Islet of Langerhans (tissue), 1 donor: ENCODE results near the gene AVPR2.

Experiments
- FAIRE-seq: peaks from one replicate; lab custom pipeline; 2011; peaks lifted over from hg19 to GRCh38; lab: Jason Lieb, UNC

AVPR2 gene

GRCh38 chrX:153932220-153932915 is 27.9 kb downstream of the AVPR2 start:
- no peak for FAIRE-seq

- no peak for FAIRE-seq
Measured at GRCh38 chrX:153933748-153934147, 29.3 kb downstream of the AVPR2 start.

- no peak for FAIRE-seq
Measured at GRCh38 chrX:153934148-153934761, 29.8 kb downstream of the AVPR2 start.

GRCh38 chrX:153934762-153935325 is 30.4 kb downstream of the AVPR2 start, which contains the start of gene NAA10:
Gene NAA10, minus strand, starts transcription at chrX:153935037. Its CDS starts 133 bp downstream, at chrX:153934904.
- no peak for FAIRE-seq

- no peak for FAIRE-seq
Measured at GRCh38 chrX:153935326-153935851, 30.9 kb downstream of the AVPR2 start.

DNA sequence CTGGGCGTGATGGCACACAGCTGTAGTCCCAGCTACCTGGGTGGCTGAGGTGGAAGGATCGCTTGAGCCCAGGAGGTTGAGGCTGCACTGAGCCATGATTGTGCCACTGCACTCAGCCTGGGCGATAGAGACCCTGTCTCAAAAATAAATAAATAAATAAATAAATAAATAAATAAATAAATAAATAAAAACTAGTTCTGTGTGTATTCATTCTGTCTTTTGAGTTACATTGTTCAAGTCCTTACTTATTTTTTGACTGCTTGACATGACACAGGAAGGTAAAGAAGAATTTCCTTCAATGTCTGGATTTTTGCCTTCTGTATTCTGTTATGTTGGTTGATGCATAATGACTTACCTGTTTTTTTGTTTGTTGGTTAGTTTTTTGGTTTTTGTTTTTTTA is 32.6 kb downstream of the AVPR2 start:
- FAIRE-seq = no peak

DNA sequence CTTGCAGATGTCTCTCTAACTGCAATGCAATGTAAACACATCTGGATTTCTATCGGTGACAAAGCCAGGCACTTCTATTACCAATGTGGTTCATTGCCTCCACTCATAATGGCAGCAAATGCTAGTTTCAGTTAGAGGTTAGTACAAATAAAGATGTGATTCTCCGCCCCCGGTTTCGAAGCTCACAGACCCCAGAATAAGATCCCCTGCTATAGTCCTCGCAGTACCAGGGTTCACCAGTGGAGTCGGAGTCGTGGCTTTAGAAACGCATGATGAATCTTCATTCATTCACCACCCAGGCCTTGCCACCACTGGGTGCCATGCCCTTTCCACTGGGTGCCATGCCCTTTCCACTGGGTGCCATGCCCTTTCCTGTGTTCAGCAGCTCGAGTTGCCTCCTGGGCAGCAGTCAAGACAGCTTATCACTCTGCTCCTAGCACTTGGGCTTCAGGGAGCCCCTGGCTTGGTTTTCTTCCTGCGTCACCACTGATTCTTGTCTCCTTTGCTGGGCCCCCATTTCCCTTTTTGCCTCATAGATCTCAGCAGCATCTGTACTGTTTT is 33.8 kb downstream of the AVPR2 start:
- no peak for FAIRE-seq

DNA sequence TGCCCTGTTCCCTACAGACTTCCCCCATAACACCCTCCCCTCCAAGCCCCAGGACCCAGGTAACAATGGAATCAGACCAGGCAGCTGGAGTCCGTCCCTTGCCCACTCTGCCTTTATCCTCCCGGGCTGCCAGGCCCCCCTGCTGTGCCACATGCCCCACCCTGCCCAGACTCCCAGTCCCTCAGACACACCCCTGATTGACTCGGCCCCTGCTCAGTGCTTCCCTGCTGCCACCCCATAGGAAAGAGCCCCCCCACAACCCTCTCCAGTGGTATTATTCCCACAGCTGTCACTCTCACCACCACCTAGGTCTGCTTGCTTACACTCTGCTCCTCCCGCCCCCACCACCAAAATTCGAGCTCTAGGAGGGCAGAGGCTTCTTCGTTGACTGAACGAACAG is 35.1 kb downstream of the AVPR2 start:
- FAIRE-seq = no peak

GRCh38 chrX:153941336-153942252 is 37.1 kb downstream of the AVPR2 start:
- no peak for FAIRE-seq

DNA sequence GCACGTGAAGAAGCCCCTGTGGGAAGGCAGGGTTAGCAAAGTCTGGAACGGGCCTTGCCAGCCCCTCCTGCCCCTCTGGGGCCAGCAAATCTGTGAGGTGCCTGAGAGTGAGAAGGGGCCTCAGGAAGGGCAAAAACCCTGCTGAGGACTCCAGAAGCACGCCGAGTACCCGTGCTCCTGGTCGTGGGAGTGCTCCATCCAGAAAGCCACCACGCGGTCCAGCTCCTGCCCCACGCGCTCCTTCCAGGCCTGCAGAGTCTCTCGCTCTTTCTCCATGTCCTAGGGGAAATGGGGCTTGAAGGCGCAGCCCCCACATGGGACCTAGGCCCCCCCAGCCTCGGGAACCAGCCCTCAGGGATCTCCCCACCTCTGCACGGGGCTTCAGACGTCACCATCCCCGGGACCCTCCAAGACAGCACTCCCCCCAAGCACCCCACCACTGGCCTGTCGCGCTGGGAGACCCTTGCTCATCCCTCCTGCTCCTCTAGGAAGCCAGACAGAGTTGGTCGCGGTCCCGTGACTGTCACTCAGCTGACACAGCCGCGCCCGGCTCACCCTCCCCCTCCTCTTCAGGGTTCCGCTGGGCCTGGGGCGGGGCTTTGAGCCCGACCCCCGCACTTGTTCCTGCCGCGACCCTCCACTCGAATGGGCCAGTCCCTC is 39.8 kb downstream of the AVPR2 start, which contains the start of gene RENBP:
TSS of gene RENBP (minus strand) at position 504 of the 660 bp plus-strand sequence. CDS start at position 471, 33 bp downstream.
- no peak for FAIRE-seq

GRCh38 chrX:153944800-153945150 is 40.3 kb downstream of the AVPR2 start:
- no peak for FAIRE-seq

- FAIRE-seq = no peak
Measured at GRCh38 chrX:153945956-153946943, 41.8 kb downstream of the AVPR2 start.

GRCh38 chrX:153947009-153947769 is 42.7 kb downstream of the AVPR2 start:
- peak; percentile 90 for FAIRE-seq

- no peak for FAIRE-seq
Measured at GRCh38 chrX:153948002-153948466, 43.6 kb downstream of the AVPR2 start.

DNA sequence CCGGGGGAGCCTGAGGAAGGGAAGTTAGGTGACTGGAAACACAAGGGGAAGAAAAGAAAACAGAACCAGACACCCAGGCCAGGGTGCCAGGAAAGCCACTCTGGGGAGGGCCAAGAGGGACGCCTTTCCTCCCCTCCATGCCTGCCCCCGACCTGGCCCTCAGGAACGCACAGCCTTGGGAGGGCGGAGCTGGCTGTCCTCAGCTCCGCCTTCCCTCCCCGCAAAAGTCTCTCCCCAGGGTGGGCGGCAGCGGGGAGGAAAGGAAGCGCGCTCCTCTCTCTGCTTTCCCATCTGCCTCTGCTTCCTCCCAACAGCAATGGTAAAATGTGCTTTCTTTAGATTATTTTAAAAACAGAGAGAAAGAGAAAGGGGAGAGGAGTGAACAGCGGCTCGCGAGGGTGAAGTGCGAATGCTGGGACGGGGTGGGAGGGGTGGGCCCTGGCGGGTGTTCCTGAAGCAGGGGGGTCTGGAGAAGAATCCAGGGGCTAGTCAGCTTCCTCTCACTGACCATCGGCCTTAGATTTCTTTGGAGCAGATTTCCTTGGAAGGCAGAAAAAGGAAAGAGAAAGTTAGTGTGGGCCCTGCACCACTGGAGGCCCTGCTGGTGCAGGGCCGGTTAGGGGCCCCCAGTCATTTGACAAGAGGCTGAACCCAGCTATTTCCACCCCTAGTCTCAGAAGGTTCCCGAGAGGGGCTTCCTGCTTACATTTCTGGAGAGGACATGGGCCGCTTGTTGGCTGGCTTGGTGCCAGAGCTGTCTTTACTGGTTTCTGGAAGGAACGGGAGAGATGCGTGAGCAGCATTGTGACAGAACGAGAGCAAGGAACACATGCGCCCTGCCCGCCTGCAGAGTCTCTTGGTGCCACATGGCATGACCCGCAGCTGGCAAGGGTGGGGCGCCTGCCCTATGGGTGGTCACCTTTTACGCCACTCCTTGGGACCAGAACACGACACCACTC is 44.7 kb downstream of the AVPR2 start:
- no peak for FAIRE-seq

DNA sequence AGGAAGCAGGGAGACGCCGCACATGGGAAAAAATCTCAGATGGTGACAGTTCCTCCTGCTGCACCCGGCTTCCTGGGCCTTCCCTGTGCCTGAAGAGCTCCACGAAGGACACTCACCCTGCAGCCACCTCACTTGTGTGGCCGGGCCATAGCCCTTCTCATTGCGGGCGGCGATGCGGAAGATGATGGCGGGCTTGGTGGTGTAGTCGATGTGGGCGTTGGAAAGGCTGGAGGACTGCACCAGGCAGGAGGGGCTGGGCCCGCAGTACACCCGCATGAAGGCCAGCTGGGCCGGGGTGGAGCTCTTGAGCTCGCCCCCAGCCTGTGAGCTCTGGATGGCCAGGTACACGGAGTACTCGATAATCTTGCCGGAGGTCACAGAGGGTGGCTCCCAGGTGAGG is 45.7 kb downstream of the AVPR2 start:
- FAIRE-seq = no peak

GRCh38 chrX:153951683-153952372 is 47.4 kb downstream of the AVPR2 start:
- FAIRE-seq = no peak
